Nephron progenitor cell (in vitro differentiated cells): ENCODE results near the gene LPAR2.

Source experiments
- DNase-seq: peaks from one replicate; pipeline ENCODE4 v3.0.0; 2021
- H3K27ac Mint-ChIP-seq: 2 replicates; pipeline ENCODE4 v1.8.0; 2021; ENCODE audit warnings: mild to moderate bottlenecking, moderate library complexity, mixed read lengths
- H3K27me3 Mint-ChIP-seq: 2 replicates; pipeline ENCODE4 v1.8.0; 2021; ENCODE audit warnings: mild to moderate bottlenecking, low read depth, mixed read lengths; ENCODE audit not compliant: poor library complexity
- H3K36me3 Mint-ChIP-seq: 2 replicates; pipeline ENCODE4 v1.8.0; 2021; ENCODE audit warnings: low read depth, mixed read lengths
- H3K4me1 Mint-ChIP-seq: 2 replicates; pipeline ENCODE4 v1.8.0; 2021; ENCODE audit warnings: mixed read lengths
- H3K4me3 Mint-ChIP-seq: 2 replicates; pipeline ENCODE4 v1.8.0; 2021; ENCODE audit warnings: mild to moderate bottlenecking, moderate library complexity, mixed read lengths
- H3K9me3 Mint-ChIP-seq: 2 replicates; pipeline ENCODE4 v1.8.0; 2021; ENCODE audit warnings: mild to moderate bottlenecking, moderate library complexity, mixed read lengths
- TF ChIP-seq, protein P1 (sequence below): fragments of 200-600 bp; sonication (generic); IDR thresholded peaks from 2 replicates; pipeline ENCODE4 v1.5.0; 2021; ENCODE audit warnings: antibody characterized with exemption

The LPAR2 gene

DNA sequence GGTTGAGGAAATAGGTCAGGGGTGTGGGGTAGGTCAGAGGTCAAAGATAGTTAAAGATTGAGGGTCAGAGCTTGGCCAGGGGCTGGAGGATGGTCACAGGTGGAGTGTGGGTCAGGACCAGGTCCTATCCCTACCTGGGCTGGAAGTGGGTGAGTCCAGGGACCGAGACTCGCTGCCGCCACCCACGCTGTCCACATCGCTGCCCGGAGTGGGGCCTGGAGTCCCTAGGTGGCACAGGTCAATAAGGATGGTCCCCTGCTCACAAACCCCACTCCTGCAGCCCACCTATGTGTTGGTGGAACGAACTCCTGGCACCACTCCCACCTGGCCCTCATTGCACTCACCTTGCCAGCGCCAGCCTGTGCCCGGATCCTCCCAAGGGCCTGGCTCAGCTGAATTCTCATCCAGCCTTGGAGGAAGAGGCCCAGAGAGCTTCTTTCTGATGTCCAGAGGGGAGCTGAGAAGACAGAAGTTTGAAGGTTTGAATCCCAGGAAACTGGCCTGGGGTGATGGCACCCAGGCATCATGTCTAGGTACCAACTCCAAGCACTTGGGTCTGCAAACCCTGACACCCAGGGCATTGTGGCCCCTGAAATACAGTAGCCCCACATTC is 8.7 kb upstream of the LPAR2 start:
- Mint-ChIP-seq H3K27ac (no peak overlapping the region), H3K27me3 (peaks cover 3% of the 10 kb centered on the region)

DNA sequence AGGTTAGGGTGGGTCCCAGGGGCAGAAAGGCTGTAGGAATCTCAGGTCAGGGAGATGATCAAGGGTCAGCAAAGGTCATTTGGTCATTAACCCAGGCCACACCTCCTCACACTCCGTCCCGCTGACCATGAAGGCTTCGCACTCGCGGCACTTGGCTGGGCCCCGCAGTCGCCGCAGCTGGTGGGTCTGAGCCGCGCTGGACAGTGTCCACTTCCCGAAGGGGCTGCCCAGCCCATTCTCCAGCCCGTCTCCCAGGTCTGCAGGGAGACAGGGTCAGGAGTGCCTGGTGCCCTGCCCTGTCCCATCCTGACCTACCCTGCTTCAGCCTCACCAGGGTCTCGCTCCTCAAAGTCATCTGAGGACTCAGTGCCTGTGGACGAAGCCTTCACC is 7.3 kb upstream of the LPAR2 start:
- Mint-ChIP-seq H3K27ac (no peak overlapping the region), H3K36me3 (peaks cover 36% of the 10 kb centered on the region), H3K27me3 (peaks cover 2% of the 10 kb centered on the region), H3K4me1 (peaks cover 6% of the 10 kb centered on the region), H3K4me3 (no peak overlapping the region), H3K9me3 (no peaks in the 10 kb centered on the region)
- no peak for DNase-seq
- TF ChIP-seq, protein P1, sequence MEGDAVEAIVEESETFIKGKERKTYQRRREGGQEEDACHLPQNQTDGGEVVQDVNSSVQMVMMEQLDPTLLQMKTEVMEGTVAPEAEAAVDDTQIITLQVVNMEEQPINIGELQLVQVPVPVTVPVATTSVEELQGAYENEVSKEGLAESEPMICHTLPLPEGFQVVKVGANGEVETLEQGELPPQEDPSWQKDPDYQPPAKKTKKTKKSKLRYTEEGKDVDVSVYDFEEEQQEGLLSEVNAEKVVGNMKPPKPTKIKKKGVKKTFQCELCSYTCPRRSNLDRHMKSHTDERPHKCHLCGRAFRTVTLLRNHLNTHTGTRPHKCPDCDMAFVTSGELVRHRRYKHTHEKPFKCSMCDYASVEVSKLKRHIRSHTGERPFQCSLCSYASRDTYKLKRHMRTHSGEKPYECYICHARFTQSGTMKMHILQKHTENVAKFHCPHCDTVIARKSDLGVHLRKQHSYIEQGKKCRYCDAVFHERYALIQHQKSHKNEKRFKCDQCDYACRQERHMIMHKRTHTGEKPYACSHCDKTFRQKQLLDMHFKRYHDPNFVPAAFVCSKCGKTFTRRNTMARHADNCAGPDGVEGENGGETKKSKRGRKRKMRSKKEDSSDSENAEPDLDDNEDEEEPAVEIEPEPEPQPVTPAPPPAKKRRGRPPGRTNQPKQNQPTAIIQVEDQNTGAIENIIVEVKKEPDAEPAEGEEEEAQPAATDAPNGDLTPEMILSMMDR = no peak

More for the DNA sequence above, 8.7 kb upstream of the LPAR2 start:
- Mint-ChIP-seq H3K4me3 (no peak overlapping the region), H3K4me1 (peaks cover 6% of the 10 kb centered on the region), H3K9me3 (no peaks in the 10 kb centered on the region), H3K36me3 (peaks cover 36% of the 10 kb centered on the region)
- no peak for DNase-seq
- TF ChIP-seq, protein P1 = no peak

DNA sequence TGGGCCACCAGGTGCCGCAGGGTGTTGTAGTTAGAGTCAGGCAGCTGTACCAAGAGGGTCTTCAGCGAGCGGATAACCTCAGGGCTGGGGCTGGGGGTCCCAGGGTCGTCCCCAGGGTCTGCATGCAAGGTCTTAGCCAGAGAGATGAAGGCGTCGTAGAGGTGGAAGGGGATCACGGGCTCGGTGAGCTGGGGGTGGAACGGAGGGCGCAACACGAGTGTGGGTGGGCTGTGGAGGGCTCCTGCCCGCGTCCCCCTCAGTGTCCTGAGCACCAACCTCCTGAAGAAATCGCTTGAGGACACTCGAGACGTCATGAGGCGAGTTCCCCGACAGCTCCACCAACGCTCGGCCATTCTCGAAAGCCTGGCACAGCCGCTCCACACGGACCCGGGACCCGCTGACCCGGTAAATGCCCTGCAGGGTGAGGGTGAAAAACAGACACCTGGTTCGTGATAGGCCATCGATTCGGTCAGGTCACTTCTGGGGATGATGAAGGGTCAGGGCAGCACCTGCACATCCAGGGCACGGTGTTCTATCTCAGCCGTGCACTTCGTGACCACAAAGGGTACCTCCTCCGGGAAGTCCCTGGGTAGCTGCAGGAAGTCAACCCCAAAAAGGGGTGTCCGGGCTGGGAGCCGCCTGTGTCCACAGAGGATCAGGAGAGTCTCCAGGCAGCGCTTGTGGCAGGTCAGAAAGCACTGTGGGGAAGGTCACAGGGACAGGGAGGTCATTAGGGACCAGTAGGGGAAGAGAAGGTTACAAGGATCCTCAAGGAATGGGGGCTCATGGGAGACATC is 6.7 kb upstream of the LPAR2 start:
- Mint-ChIP-seq H3K9me3 (no peaks in the 10 kb centered on the region), H3K27ac (no peak overlapping the region), H3K27me3 (peaks cover 3% of the 10 kb centered on the region), H3K4me1 (peaks cover 6% of the 10 kb centered on the region), H3K4me3 (no peak overlapping the region), H3K36me3 (peaks cover 36% of the 10 kb centered on the region)
- DNase-seq = no peak
- TF ChIP-seq, protein P1 = no peak

DNA sequence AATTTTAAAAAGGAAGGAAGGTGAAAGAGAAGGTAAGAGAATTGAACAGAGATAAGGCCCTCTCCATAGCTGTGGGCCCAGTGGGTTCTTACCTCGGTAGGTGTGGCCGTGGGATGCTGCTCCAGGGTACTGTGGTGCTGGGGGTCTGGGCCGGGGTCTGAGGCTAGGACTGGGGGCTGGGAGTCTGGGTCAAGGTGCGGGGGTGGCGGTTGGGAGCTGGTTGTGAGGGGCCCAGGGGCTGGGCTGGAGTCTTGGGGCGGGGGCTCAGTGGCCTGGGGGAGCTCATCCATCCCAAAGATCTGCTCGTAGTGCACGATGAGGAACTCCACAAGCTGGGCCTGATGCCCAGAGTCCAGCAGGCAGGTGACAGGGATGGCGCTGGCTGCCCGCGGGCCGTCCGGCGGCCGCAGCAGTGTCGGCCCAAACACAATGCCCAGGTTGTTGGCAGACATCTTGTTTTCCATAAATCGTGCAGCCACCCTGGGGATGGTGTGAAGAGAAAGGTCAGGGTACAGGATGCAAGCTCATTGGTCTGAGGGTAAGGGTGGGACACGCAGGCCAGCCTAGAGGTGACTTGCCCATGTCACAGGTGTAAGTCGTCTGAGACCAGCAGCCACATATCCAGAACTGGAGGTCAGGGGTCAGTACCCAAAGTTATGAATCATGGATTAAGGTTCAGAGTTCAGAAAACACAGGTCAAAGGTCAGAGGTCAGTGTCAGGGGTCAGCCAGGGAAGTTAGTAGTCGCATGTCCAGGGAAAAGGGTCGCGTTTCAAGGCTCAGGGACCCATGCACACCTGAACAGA is 5.9 kb upstream of the LPAR2 start:
- Mint-ChIP-seq H3K9me3 (no peaks in the 10 kb centered on the region), H3K36me3 (peaks cover 36% of the 10 kb centered on the region), H3K27me3 (peaks cover 5% of the 10 kb centered on the region), H3K4me1 (peaks cover 6% of the 10 kb centered on the region), H3K4me3 (no peak overlapping the region), H3K27ac (peak overlapping the region; percentile 64)
- DNase-seq = no peak
- TF ChIP-seq, protein P1 = no peak

DNA sequence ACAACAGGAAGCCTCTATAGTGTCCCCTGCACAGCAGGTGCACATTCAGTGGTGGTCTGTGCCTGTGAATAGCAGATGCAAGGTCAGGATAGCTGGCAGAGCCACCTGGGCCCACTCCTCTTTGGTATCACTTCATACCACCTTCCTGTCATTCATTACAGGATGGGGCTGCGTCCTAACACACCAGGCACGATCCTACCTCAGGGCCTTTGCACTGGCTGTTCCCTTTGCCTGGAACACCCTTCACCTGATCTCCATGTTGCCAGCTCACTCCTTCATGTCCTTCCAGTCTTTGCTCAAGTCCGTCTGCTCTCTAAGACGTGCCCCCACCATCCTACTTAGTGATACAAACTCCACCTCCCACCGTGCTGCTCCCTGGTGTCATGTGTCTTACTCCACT is 4.6 kb upstream of the LPAR2 start:
- Mint-ChIP-seq H3K36me3 (peaks cover 32% of the 10 kb centered on the region), H3K9me3 (no peaks in the 10 kb centered on the region), H3K27ac (no peak overlapping the region), H3K4me3 (no peak overlapping the region), H3K27me3 (peaks cover 7% of the 10 kb centered on the region), H3K4me1 (peaks cover 7% of the 10 kb centered on the region)
- no peak for DNase-seq
- TF ChIP-seq, protein P1 = no peak
